Jurkat, Clone E6-1 (cell line): Measurements from ENCODE around the gene TDRKH. TPM values are rescaled to one million over a fixed set of nuclear protein-coding genes. Genes with fewer than 3 reads are reported as not detected.

ENCODE experiments used
- DNase-seq: peaks from one replicate; pipeline ENCODE4 v3.0.0-alpha.2; 2011; ENCODE audit warnings: low read depth, low spot score
- H3K4me3 ChIP-seq: 2 replicates; pipeline ENCODE4 v1.5.1; 2011; ENCODE audit warnings: mild to moderate bottlenecking, low read length, control low read depth, moderate library complexity
- polyA plus RNA-seq: library from polyadenylated mRNA; unstranded; fragments of >200 nt; gene quantifications from one replicate; pipeline ENCODE4 v1.2.1, GENCODE V29; 2012; ENCODE audit warnings: missing spikeins; ENCODE audit not compliant: insufficient read length, insufficient read depth

Gene TDRKH, protein sequence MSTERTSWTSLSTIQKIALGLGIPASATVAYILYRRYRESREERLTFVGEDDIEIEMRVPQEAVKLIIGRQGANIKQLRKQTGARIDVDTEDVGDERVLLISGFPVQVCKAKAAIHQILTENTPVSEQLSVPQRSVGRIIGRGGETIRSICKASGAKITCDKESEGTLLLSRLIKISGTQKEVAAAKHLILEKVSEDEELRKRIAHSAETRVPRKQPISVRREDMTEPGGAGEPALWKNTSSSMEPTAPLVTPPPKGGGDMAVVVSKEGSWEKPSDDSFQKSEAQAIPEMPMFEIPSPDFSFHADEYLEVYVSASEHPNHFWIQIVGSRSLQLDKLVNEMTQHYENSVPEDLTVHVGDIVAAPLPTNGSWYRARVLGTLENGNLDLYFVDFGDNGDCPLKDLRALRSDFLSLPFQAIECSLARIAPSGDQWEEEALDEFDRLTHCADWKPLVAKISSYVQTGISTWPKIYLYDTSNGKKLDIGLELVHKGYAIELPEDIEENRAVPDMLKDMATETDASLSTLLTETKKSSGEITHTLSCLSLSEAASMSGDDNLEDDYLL
- polyA plus RNA-seq: 21.4 TPM

DNA sequence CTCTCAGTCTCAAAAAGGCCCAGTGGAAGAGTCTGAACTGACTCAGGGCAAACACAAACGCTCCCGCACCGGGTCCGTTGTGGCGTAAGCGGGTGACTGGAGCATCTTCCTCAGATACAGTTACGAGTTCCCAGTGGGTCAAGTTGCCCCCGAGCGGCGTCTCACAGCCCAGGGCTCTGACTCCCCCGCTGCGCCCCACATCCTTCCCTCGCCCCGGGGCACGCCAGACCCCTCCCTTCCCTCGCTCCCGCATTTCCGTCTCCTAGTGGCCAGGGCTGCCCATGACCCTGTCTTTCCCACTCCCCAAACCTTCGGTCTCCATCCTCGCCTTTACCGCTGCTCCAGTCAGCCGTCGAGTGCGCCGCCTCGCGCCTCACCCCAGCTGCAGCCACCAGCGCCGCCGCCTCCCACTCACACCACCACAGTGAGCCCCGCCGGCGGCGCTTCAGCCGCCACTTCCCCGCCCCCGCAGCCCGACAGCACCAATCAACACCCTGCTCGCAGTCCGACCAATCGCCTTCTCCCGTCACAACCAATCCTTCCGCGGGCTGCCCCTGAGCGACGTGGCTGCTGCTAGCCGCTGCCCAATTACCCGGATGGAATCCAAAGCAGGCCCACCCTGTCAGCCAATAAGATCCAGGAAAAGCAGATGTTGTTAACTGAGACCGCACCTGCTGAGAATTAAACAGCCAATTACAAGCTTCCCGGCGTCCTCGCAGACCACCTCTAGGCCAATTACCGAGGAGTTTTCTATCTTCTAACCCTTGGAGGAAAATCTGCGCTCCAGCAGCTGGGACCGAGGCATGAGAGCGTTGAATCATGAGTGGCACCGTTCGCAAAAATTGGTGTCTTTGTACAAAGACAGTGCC, at the start of gene TDRKH:
Gene TDRKH (minus strand): TSS at position 430 of the 869 bp plus-strand sequence. CDS start 7,478 bp downstream, outside the sequence.
- peak within 1 kb of the TSS; percentile 75 for H3K4me3 ChIP-seq
- DNase-seq: peak; percentile 99

DNA sequence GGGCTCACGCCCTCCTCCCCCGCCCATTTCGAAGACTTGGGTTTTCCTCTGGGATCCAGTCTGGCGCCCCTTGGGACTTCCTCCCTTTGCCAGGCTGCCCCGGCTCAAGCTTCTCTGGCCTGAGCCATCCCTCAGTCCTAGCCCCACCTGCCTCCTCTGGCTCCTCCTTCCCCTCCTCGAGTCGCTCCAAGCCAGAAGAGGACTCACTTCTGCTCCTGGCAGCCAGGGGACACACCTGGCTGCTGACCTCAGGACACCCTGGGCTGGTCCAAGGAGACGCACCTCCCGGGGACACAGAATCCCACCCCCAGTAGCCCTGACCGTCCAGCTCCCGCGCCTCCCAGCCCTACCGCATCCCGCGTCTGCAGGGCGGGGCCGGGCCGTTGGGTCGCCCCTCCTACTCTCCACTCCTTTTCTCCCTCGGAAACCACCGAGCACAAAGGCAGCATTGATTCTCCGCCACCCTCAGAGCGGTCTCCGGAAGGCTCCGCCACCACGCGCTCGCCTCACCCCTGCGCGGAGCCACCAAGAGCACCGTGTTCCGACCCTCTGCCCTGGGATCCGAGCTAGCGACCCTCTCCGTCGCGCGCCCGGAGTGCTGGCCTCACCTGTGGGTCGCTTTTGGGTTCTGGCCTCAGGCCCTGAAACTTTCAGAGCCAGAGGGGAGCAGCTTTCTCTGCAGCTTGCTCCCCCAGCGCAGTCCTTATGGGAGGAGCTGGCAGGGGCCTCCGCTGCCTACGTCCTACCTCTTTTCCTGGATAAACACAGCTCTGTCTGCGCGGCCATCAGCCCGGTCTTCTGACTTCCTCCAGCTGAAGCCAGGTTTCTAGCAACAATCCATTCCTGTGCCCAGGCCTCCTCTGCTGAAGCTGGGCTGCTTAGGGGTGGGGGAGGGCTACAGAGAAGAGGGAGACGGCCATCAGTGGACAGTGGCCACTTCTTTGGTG, 49.4 kb upstream of the TDRKH start, which contains the start of gene C2CD4D:
Gene C2CD4D (minus strand): TSS at position 364 of the 947 bp plus-strand sequence. CDS start 831 bp downstream, outside the sequence.
- peak within 1 kb of the TSS; percentile 53 for H3K4me3 ChIP-seq
- DNase-seq: peak; percentile 84

DNA sequence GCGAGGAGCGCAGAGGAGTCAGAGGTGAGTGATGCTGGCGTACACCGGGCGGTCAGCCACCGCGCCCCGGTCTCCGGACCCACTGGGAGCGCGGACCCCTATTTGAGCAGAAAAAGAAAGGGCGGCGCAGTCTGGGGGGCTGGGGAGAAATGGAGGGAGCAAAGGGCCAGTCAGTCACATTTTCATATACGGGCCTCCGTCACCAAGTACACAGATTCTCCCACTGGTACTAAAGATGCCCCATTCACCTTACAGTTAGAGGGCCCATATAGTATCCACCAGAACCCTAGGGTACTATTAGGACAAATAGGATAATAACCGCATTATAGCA, 48.7 kb upstream of the TDRKH start:
- peak overlapping the region; percentile 53 for H3K4me3 ChIP-seq

DNA sequence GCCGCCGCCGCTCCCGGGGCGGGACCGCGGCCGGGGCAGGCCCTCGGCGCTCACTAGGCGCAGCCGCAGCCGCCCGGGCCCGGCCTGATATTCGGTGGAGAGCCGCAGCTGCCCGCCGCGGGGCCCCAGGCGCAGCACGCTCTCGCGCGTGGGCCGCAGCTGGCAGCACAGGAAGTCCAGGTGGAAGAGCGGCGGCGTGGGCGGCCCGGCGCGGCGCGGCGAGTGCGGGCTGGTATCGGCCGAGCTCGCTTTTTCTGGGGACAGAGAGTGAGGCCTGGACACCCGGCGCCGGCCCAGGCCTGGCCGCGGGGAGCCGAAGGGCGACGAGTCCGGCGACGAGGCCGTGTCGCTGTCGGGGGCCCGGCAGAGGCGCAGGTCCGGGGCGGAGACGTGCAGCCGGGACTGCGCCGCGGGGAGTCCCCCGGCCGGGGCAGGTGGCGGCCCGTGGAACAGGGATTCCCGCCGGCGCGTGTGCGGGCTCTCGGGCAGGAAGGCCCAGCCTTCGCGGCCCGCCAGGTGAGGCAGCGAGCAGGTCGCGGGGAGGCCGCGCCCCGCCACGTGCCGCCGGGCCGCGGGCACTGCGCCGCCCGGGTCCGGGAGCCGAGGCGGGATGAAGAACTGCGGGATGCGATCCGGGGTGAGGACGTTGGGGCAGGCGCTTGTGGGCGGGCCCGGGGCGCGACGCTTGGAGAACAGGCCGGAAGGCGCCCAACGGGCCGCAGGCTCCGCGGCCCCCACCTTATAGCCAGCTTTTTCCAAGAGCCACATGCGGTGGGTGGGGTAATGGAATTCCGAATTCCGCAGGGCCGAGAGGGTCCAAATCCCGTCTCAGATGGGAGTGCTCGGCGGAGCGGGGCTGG, 48.2 kb upstream of the TDRKH start:
- H3K4me3 ChIP-seq: no peak overlapping the region
- no peak for DNase-seq

More for the DNA sequence above, 48.7 kb upstream of the TDRKH start:
- DNase-seq: no peak

DNA sequence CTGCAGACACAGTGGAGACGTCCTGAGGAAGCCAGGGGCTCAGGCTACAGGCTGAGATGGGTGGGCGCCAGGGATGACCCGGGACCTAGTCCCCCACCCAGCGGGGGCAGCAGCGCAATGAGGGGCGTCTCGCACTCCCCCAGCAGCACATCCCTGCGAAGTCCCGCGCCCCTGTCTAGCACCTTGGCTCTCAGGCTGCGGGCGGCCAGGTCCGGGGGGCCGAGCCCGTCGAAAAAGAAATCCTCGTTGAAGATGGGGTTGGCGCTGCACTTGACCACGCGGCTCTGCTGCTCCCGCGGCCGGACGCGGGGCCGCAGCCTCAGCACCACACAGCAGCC, 47.6 kb upstream of the TDRKH start:
- H3K4me3 ChIP-seq: no peak overlapping the region
- no peak for DNase-seq

DNA sequence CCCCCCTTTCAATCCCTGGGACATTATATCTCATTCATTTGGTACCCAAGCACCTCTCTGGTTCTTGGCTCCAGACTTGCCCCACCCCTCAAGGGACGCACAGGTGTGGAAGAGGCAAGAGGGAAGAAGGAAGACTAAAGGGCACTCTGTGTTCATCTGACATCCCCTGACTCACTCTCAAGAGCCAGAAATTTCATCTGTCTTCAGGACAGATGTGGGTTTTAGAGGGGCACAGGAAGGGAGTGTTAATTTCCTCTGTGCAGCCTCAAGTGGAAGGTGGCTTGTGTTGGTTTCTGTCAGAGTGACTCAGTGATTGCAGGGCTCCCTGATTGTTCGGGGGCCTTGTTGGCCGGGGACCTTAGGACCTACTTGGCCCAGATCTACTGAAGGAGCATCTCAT, 46.9 kb upstream of the TDRKH start:
- no peak for DNase-seq
- no peak overlapping the region for H3K4me3 ChIP-seq

DNA sequence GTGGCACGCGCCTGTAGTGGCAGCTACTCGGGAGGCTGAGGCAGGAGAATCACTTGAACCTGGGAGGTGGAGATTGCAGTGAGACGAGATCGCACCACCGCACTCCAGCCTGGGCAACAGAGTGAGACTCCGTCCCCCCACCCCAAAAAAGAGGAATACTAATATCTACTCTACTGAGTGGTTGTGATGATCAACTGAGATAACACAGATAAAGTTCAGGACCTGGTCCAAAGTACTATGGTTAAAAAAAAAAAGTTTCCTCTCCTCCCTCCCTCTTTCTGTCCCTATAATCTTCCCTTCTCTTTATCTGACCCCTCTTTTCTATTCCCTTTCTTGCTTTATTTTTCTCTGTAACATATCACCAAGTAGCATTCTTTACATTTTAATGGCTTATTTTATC, 45.3 kb upstream of the TDRKH start:
- DNase-seq: no peak
- H3K4me3 ChIP-seq: no peak overlapping the region

DNA sequence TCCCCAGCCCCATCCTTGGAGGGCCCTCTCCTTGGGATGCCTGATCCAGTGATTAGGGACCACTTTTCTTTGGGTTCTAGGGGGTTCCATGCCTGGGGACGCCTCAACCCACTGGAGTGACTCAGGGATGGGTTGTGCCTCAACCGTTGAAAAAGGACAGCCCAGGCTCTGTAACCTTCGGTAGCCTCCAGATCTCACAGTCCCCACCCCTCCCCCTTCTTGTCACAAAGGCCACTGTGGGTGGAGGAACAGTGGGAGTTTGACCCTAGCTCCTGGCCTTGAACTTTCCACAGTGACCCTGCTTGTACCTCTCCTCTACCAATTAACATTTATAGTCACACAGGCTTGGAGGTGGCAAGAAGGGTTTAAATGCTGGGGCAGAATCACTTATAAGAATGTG, 43.9 kb upstream of the TDRKH start:
- DNase-seq: no peak

DNA sequence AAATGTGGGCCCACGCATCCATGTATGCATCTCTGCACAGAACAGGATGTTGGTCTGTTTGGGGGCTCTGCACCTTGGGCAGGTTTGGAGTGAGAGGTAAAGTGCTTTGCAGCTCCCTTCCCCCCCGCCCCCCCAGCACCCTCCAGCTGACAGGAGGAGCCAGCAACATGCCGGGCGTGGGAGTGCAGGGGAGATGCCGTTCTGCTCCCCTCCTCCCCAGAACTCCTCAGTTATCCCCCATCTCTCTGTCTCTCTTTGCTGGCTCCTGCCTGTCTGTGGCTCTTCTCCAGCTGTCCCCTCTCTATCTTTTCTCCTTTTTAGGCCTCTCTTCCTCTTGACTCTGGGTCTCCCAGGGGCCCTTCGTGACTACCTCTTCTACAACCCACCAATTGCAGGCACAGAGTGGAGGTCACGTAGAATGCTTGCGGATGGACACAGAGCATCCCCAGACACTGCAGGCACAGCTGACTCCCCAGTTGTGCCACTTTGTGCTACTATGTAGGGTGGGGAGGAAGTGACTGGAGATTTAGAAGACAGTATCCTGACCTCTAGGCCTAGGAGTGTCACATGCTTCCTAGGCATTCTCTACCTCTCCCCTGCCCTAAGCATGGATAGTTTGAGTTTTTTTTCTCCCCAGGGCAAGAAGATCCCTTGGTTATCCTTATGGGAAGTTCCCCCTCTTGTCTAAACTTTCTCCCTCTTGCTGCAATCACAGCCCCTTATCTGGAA, 43.0 kb upstream of the TDRKH start:
- DNase-seq: no peak
- no peak overlapping the region for H3K4me3 ChIP-seq

More for the DNA sequence above, 43.9 kb upstream of the TDRKH start:
- H3K4me3 ChIP-seq: no peak overlapping the region

DNA sequence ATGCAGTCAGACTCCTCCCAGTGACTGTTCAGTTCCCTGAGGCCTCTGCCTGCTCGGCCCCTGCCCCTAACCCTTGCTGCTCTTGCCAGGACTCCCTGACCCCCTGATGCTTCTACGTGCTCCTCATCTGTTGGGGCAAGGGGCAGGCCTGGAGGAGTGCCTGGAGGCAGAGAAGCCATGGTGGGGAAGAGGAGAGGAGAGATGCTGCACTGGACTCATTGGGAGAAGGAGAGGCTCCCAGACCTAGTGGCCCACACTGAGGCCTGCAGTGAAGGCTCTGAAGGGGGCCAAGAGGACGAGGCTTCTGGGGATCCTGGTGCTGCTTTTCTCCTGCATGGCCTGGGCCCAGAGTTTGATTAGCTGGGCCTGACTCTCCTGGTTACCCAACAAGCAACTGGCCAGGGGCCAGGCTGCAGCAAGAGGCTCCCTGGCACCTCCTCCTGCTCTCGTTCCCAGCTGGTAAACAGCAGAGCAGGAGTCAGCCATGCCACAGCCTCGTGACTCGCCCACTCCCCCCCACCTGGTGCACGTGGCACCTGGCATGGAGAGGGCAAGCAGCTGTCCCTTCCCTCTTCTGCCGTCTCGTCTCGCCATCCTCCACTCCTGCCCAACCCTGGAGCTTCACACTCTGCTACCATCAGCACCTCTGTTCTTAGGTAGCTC, 42.1 kb upstream of the TDRKH start:
- DNase-seq: no peak
- no peak overlapping the region for H3K4me3 ChIP-seq

DNA sequence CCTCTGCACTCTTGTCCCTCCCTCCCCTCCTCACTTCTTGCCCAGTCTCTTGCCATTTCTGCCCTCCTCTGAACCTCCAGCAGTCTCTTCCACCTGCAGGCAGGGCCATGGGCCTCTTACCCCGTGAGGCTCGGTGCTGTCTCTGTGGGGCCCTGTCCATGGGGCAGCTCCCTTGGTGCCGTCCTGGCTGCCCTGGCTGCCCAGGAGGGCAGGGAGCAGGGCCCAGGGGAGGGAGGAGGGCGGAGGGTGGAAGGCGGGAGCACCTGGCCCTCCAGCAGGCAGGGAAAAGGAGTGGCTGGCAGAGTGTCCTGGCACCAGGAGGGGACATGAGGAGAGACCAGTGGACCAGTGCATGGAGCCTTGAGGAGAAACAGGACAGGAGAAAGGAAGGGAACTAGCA, 41.3 kb upstream of the TDRKH start, which contains the start of gene RORC:
Gene RORC (minus strand): TSS at position 198 of the 400 bp plus-strand sequence. CDS start 38 bp downstream, at position 160.
- no peak for DNase-seq
- no peak within 1 kb of the TSS for H3K4me3 ChIP-seq

DNA sequence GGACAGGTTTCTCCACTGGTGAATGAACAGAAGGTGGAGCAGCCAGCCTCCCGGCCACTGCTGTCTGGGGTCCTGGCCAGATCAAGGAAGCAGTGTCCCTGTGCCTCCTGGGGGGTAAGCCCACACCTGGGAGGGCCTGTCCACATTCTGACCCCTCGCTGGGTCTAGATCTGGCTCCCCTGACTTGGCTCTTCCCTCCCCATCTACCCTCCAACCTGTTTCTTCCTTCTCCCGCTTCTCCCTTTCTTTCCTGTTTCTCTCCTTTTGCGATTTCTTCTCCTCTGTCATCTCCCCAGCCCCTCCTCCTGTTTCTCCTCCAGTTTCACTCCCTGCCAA, 40.9 kb upstream of the TDRKH start:
- no peak for DNase-seq
- H3K4me3 ChIP-seq: no peak overlapping the region

DNA sequence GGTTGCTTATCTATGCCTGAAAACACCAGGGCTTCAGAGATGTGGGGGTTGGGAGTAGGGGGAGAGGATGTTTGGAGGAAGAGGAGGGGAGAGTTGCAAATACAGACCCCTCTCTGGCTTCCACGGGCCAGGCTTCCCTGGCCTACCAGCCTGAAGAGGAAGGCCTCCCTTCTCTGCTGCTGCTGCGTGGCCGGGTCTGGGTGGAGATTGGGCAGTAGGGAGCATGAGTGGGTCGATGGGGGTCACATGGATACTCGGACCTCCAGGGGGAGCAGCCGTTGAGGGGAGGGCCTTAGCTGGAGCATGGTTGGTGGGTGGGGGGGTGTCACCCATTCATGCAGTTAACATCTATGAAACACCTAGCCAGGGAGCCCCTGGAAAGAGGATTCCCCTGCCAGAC, 39.8 kb upstream of the TDRKH start:
- H3K4me3 ChIP-seq: peak overlapping the region; percentile 7; the same call in 1 of the 2 replicates
- DNase-seq: no peak

DNA sequence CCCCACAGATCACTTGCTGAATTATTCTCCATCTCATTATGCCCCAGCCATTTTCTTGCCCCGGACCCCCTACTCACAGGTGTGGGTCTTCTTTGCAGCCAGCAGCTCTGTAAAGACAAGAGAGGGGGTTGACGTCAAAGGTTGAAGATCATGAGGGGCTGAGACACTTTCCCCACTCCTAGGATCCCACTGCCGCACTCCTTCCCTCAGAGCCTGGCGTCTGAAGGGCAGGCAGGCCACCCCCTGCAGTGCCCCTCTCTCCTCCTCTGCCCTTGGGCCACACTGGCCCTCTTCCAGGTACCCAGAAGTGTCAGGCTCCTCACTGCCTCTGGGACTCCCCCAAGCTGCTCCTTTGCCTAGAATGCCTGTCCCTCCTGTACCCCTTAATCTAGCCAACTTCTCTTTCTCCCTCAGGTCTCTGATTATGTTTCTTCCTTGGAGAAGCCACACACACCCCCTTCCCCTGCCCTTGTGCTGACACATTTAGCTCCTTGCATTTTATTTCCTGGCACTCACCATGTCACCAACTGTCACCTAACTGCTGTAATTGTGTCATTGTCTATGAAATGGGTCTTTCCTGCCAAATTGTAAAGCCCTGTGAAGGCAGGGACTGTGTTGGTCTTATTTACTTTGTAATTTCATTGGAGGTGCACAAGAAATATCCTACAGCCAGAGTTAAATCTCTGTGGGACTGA, 39.2 kb upstream of the TDRKH start:
- peak overlapping the region; percentile 34 for H3K4me3 ChIP-seq

DNA sequence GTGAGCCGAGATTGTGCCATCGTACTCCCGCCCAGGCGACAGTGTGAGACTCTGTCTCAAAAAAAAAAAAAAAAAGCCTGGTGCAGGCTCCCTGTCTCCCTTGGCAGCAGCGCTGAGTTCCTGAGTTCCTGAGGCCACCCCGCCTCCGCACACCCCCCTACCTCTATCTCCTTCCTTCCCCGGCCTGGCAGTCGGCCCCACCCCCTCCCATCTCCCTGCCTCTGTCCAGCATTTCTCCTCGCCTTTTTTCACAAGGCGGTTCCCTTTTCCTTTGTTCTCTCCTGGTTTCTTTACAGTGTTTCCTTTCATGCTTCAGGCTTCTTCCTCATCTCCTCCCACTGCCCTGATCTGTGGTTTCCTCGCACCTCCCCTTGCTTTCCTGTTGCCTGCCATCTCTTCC, 38.6 kb upstream of the TDRKH start:
- DNase-seq: peak; percentile 65
- peak overlapping the region; percentile 34 for H3K4me3 ChIP-seq

More for the DNA sequence above, 39.2 kb upstream of the TDRKH start:
- peak; percentile 64 for DNase-seq

DNA sequence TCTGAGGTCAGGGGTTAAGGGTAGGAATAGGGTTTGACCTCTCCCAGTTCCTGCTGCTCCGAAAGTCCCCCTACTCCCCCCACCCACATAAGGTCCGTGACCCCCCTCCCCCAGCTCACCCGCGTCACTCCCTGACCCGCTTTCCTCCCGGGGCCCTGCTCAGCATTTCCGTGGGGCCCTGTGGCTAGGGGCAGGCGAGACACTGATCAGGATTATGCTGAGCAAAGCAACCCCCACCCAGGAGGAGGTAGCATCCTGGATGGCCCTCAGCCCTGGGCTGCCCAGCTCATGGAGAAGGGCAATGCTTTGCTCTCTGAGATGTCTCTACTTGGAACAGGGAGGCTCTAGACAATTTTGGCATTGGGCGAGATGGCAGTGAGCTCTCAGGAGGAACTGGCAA, 37.6 kb upstream of the TDRKH start:
- no peak for DNase-seq
- peak overlapping the region; percentile 34 for H3K4me3 ChIP-seq
